DOHH2 (cell line): ENCODE measurements around the gene ALG9.

Source experiments
- H3F3A ChIP-seq: fragments of 200-600 bp; sonication (generic), shearing (Covaris generic); 2 replicates; pipeline ENCODE4 v1.6.0; 2016; ENCODE audit warnings: antibody characterized with exemption, mild to moderate bottlenecking; ENCODE audit not compliant: control insufficient read depth, insufficient read depth
- H3K27ac ChIP-seq: fragments of 200-600 bp; sonication (generic); 2 replicates; pipeline ENCODE4 v1.5.1; 2014; ENCODE audit warnings: low read depth, mild to moderate bottlenecking, low read length, moderate library complexity
- H3K27me3 ChIP-seq: fragments of 200-600 bp; sonication (generic); 2 replicates; pipeline ENCODE4 v1.6.1; 2014; ENCODE audit warnings: mild to moderate bottlenecking, low read length, mixed read lengths; ENCODE audit not compliant: control insufficient read depth
- H3K36me3 ChIP-seq: fragments of 200-600 bp; sonication (generic); 2 replicates; pipeline ENCODE4 v1.6.1; 2014; ENCODE audit warnings: mild to moderate bottlenecking, low read length, moderate library complexity, mixed read lengths; ENCODE audit not compliant: control insufficient read depth
- H3K4me1 ChIP-seq: fragments of 200-600 bp; sonication (generic); 2 replicates; pipeline ENCODE4 v1.6.1; 2014; ENCODE audit warnings: mild to moderate bottlenecking, low read length, mixed read lengths; ENCODE audit not compliant: control insufficient read depth
- H3K4me2 ChIP-seq: fragments of 200-600 bp; sonication (generic); 2 replicates; pipeline ENCODE4 v1.6.0; 2014; ENCODE audit warnings: mild to moderate bottlenecking, low read length, moderate library complexity
- H3K4me3 ChIP-seq: fragments of 200-600 bp; sonication (generic); 2 replicates; pipeline ENCODE4 v1.5.1; 2014; ENCODE audit warnings: mild to moderate bottlenecking, low read length, mixed read lengths
- H3K79me2 ChIP-seq: fragments of 200-600 bp; sonication (generic); 2 replicates; pipeline ENCODE4 v1.6.1; 2014; ENCODE audit warnings: mild to moderate bottlenecking, low read length, mixed read lengths; ENCODE audit not compliant: control insufficient read depth
- H3K9me2 ChIP-seq: fragments of 200-600 bp; sonication (generic); replicated peaks from 2 replicates; pipeline ENCODE4 v1.6.1; 2014; ENCODE audit warnings: mild to moderate bottlenecking, low read length, mixed read lengths; ENCODE audit not compliant: control insufficient read depth
- H3K9me3 ChIP-seq: fragments of 200-600 bp; sonication (generic); 2 replicates; pipeline ENCODE4 v1.6.1; 2014; ENCODE audit warnings: antibody characterized with exemption, low read length, mixed read lengths; ENCODE audit not compliant: control insufficient read depth, insufficient read depth
- H4K20me1 ChIP-seq: fragments of 200-600 bp; sonication (generic); 2 replicates; pipeline ENCODE4 v1.6.0; 2014; ENCODE audit warnings: low read depth, mild to moderate bottlenecking, antibody characterized with exemption, low read length, moderate library complexity; ENCODE audit not compliant: control insufficient read depth, insufficient read depth
- EZH2phosphoT487 ChIP-seq: fragments of 200-600 bp; sonication (generic); IDR thresholded peaks from 2 replicates; pipeline ENCODE4 v1.6.1; 2017; ENCODE audit warnings: borderline replicate concordance, mild to moderate bottlenecking, antibody characterized with exemption, low read length, moderate library complexity, mixed read lengths
- TF ChIP-seq, protein P1 (sequence below): fragments of 200-600 bp; sonication (generic); IDR thresholded peaks from one replicate; pipeline ENCODE4 v1.5.1; 2014; ENCODE audit warnings: antibody characterized with exemption, mild to moderate bottlenecking, low read depth, low read length; ENCODE audit not compliant: poor library complexity, severe bottlenecking

The ALG9 gene

DNA sequence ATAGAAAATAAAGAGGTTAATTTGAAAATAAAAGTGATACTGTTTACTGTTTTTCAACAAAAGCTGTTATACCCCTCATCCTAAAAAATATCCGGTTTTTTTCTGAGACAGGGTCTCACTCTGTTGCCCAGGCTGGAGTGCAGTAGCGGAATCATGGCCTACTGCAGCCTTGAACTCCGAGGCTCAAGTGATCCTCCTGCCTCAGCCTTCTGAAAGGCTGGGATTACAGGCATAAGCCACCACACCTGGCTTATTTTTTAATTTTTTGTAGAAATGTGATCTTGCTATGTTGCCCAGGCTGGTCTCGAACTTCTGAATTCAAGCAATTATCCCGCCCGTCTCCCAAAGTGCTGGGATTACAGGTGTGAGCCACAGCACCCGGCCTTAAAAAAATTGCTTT is 35.7 kb downstream of the ALG9 start:
- H3K4me2 ChIP-seq = no peak overlapping the region
- no peak overlapping the region for H3K4me3 ChIP-seq
- no peaks in the 10 kb centered on the region for H3K9me3 ChIP-seq
- no peaks in the 10 kb centered on the region for H3K9me2 ChIP-seq
- no peaks in the 10 kb centered on the region for H3K4me1 ChIP-seq
- H3K79me2 ChIP-seq = no peaks in the 10 kb centered on the region
- H3K36me3 ChIP-seq = peaks cover 69% of the 10 kb centered on the region
- H4K20me1 ChIP-seq = no peaks in the 10 kb centered on the region
- no peak overlapping the region for H3K27ac ChIP-seq
- H3K27me3 ChIP-seq = no peaks in the 10 kb centered on the region
- no peak for TF ChIP-seq EZH2phosphoT487
- TF ChIP-seq, protein P1, sequence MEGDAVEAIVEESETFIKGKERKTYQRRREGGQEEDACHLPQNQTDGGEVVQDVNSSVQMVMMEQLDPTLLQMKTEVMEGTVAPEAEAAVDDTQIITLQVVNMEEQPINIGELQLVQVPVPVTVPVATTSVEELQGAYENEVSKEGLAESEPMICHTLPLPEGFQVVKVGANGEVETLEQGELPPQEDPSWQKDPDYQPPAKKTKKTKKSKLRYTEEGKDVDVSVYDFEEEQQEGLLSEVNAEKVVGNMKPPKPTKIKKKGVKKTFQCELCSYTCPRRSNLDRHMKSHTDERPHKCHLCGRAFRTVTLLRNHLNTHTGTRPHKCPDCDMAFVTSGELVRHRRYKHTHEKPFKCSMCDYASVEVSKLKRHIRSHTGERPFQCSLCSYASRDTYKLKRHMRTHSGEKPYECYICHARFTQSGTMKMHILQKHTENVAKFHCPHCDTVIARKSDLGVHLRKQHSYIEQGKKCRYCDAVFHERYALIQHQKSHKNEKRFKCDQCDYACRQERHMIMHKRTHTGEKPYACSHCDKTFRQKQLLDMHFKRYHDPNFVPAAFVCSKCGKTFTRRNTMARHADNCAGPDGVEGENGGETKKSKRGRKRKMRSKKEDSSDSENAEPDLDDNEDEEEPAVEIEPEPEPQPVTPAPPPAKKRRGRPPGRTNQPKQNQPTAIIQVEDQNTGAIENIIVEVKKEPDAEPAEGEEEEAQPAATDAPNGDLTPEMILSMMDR = no peak
- no peaks in the 10 kb centered on the region for H3F3A ChIP-seq

DNA sequence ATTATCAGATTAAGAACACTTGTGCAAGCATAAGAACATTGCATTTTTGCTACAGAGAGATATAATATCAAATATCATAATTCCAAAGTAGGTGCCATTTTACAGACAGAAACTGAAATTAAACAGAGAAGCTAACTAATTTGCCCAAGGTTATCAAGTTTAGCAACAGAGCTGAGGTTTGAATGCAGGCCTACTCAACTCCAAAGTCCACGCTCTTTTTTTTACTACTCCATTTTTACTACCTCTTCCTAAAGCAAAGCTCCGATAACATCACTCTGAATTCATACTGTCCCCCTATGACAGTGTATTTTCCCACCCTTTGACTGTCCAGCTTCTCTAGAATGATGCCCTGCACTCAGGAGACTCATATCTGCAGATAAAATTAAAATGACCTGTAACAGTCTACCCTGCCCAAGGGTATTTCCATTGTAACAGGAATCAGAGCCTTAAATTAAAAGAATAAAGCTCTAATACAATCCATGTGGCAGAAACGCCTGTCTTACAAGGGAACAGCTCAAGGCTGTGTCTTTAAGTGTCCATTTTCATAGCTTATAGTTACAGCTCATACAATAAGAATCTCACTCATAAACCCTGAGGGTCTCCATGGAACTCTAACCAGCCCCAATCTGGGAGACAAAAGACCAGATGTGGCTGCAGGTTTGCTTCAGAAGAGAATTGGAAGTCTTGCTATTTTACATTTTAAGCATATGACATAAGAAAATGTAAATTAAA is 36.8 kb downstream of the ALG9 start:
- no peak overlapping the region for H3K4me2 ChIP-seq
- no peaks in the 10 kb centered on the region for H3K9me3 ChIP-seq
- no peak overlapping the region for H3K27ac ChIP-seq
- no peaks in the 10 kb centered on the region for H3F3A ChIP-seq
- H3K4me3 ChIP-seq = no peak overlapping the region
- H3K27me3 ChIP-seq = no peaks in the 10 kb centered on the region
- no peaks in the 10 kb centered on the region for H3K9me2 ChIP-seq
- no peaks in the 10 kb centered on the region for H4K20me1 ChIP-seq
- H3K79me2 ChIP-seq = no peaks in the 10 kb centered on the region
- TF ChIP-seq, protein P1 = no peak
- no peak for TF ChIP-seq EZH2phosphoT487
- no peaks in the 10 kb centered on the region for H3K4me1 ChIP-seq
- peaks cover 63% of the 10 kb centered on the region for H3K36me3 ChIP-seq

DNA sequence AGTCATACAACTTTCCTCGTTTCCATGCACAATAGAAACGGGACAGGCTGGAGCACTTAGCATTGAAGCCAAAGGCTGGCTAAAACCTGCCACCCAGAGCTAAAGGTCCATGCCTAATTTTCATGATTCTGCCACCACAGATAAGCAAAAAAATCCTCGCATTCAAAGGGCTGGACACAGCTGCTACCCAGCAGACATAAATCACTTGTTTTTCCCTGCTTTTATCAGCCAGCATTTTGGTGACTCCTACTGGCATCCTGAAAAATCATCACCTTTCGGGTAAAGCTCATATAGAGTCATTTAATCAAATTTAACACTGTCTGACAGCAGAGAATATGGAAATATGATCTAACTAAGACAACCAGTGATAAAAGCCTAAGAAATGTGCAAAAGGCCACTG is 37.9 kb downstream of the ALG9 start:
- no peak overlapping the region for H3K4me3 ChIP-seq
- H3K36me3 ChIP-seq = peaks cover 66% of the 10 kb centered on the region
- H3K9me2 ChIP-seq = no peaks in the 10 kb centered on the region
- TF ChIP-seq, protein P1 = no peak
- no peak for TF ChIP-seq EZH2phosphoT487
- H4K20me1 ChIP-seq = no peaks in the 10 kb centered on the region
- H3K79me2 ChIP-seq = no peaks in the 10 kb centered on the region
- no peaks in the 10 kb centered on the region for H3K4me1 ChIP-seq
- no peaks in the 10 kb centered on the region for H3K27me3 ChIP-seq
- no peaks in the 10 kb centered on the region for H3F3A ChIP-seq
- no peaks in the 10 kb centered on the region for H3K9me3 ChIP-seq
- no peak overlapping the region for H3K27ac ChIP-seq
- no peak overlapping the region for H3K4me2 ChIP-seq
